GM19467 (cell line): ENCODE results near the gene PRR30.

Experiments
- ATAC-seq: cut with Tn5 transposase; IDR thresholded peaks from one replicate; pipeline ENCODE4 v1.9.1; 2021; ENCODE audit warnings: mild to moderate bottlenecking, moderate library complexity; ENCODE audit not compliant: unreplicated experiment

Gene PRR30

GRCh38 chr2:27155069-27155520 lies 15.9 kb upstream of the PRR30 start:
- ATAC-seq, result no peak

GRCh38 chr2:27154488-27154887 lies 15.3 kb upstream of the PRR30 start:
- ATAC-seq, result no peak

DNA sequence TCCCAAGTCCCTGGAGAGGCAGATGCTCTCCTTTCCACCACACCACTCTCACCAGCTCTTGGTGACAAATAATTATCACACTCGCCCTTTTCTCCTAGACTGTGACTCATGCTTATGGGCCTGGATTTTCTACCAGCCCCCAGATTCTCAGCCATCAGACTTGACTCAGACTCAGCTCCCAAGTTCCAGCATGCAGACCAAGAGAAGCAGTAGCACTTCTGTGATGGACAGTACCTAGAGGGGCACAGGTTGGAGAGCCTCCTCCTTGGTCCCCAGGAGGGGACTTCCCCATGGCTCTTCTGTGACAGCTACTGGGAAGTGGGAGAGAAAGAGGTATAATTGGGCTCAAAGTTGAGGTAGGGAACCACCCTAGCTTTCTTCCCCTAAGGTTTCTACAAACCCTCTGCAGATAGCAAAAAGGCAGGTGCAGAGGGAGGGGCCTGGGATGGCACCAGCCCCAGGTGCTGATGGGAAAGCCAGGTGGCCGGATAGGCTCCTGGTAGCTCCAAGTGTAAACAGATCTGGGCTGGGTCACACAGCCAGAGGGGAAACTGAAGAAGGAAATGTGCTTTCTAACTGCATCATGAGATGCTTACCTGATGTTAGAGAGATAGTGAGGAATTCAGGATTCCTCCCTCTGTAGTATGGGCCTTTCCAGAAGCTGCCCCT lies 13.7 kb upstream of the PRR30 start:
- no peak for ATAC-seq

GRCh38 chr2:27152102-27152795 lies 13.0 kb upstream of the PRR30 start:
- ATAC-seq, result no peak

DNA sequence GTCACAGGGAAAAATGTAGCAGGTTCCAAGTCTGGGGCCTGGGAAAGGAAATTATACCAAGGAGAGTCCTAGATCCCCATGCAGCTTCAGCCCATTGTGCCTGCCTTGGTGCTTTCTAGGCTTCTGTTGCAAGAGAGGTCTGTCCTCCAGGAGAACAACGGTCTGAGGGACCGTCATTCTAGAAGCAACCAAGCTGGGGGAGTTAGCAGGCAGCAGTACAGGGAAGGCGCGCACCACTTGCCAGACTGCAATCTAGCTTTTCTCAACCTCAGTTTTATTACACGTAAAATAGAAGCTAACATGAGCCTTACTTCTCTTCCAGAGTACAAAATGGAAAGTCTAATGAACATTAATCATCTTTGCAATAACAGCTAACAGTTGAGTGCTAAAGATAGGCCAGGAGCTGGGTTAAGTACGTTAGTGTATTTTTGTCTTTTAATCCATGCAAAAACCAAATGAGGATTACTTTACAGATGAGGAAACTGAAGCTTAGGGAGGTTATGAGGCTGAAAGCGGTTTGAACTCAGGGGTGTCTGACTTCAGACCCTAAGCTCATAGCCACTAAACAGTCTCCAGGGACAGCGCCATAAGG lies 11.5 kb upstream of the PRR30 start:
- no peak for ATAC-seq

GRCh38 chr2:27149570-27150405 lies 10.6 kb upstream of the PRR30 start:
- no peak for ATAC-seq

GRCh38 chr2:27148801-27149439 lies 9.7 kb upstream of the PRR30 start, which contains the start of gene TCF23:
Gene TCF23 (plus strand): TSS chr2:27149004. CDS start chr2:27149134, 130 bp downstream.
- ATAC-seq, result no peak

DNA sequence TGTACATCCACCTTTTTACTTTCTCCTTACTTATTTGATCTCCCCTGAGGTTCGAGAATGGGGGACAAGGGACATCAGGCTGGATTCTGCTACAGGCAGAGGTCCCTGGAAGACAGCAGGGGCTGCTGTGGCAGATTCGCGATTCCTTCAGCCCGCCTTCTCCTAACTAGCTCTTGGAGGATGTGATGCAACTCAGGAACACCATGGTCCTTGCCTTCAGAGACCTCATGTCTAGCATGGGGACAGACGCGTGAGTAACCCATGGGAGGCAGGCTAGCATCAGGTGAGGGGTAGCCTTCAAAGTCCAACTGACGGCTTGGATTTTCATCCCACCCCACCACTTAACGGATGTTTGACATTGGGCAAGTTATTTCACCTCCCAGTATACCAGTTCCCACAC lies 8.7 kb upstream of the PRR30 start:
- ATAC-seq, result no peak

GRCh38 chr2:27145682-27146081 lies 6.5 kb upstream of the PRR30 start:
- ATAC-seq, result no peak

DNA sequence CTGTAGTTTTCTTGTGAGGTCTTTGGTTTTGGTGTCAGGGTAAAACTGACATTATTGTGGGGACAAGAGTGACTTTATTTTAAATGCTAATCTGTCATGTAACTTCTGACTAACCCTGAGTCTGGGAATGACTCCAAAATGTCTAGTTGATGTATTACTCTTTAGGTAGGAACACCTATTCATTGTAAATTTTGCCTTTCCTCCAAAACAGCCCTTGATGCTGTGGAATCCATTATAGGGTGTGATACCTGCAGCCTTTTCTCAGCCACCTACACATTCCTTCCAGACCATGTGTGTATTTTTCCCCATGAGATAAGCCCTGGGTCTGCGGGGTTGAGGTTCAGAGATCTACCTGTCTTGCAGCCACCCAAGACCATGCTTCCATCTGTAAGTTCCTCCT lies 4.1 kb upstream of the PRR30 start:
- ATAC-seq, result no peak

DNA sequence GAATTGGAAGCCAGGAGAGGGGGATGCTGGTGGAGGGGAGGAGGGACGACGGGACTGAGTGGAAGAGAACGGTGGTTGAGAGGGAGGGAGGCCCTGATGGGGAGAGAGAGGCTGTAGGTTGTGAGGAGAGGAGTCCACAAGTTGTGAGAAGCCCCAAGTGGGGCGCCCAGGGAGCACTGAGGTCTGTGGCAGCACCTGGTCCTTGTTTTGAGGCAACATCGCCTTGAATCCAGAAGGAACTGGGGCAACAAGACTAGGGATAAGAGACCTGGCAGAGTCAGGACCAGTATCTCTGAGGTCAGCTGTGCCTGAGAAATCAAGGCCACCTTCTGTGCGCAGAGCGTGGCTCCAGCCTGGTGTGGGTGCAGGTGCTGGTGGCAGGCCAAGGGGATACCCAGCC lies 1.1 kb downstream of the PRR30 start:
- ATAC-seq, result no peak

GRCh38 chr2:27137322-27137935 lies 1.8 kb downstream of the PRR30 start:
- ATAC-seq, result no peak

- no peak for ATAC-seq
Measured at GRCh38 chr2:27136751-27137150, 2.5 kb downstream of the PRR30 start.

DNA sequence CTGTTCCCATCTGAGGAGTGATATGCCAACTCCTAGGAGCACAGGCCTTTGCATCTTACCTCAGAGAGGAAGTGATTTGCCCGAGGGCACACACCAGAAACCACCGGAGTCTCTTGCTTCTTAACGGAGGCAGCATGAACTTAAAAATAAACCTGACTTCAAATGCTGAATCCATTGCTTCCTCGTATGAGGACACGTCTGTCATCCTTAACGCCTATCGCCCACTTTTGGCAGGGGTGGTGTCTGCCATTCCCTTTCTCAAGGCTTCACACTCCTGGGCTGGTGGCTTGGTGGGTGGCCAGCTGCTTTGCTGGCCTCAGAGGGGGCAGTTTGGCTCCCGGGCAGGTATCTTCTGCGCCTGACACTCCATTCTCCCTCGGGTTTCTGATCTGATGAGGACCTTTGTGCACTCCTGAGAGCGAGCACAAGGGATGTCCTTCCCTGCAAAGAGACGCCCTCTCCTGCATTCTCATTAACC lies 3.7 kb downstream of the PRR30 start:
- ATAC-seq, result no peak

DNA sequence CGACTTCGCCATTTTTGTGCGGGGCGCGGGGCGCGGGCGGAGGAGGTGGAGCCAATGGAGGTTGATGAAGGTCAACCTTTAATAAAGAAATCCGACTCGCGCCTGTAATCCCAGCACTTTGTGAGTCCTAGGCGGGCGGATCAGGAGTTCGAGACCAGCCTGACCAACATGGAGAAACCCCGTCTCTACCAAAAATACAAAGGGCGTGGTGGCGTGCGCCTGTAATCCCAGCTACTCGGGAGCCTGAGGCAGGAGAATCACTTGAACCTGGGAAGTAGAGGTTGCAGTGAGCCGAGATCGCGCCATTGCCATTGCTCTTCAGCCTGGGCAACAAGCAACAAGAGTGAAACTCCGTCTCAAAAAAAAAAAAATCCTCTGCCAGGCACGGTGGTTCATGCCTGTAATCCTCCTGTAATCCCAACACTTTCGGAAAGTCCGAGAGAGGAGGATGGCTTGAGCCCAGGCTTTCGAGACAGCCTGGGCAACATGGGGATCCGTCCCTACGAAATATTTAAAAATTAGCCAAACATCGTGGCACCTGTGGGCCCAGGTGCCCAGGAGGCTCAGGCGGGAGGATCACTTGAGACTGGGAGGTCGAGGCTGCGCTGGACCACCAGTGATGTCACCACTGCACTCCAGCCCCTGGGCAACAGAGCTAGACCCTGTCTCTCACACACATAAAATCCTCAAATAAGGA lies 4.3 kb downstream of the PRR30 start:
- no peak for ATAC-seq

GRCh38 chr2:27133905-27134780 lies 5.1 kb downstream of the PRR30 start, which contains the start of gene PREB:
Gene PREB (minus strand): TSS chr2:27134636. CDS start chr2:27134421, 215 bp downstream.
- peak; percentile 83 for ATAC-seq

DNA sequence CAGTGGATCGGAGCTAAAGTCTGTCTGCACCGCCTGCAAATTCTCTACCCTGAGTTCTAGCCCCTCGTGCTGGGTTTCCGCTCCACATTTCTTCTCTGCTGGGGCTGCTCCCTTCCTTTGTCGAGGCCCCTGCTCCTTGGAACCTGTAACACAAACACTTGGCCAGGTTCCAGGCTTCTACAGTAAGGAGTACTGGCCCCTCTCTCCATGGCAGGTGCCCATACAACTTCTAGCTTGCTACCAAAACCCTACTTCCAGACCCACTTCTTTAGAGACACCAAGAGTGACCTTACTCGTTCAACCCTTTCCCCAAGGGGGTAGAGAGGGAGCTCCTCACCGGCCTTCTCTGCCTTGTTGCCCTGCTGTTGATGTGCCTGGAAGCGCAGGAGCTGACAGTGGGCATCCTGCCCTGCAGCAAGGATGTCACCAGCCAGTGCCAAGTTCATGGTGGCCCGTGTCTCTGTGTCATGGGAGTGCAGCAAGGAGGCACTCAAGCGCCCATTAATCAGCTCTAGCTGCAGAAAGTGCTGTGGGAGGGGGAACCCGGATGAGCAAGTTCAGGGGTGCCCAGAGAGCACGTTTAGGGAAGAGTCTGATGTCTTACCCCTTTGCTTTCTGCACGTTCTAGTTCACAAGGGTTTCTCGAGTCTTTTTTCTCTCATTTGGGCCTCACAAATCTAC lies 5.9 kb downstream of the PRR30 start:
- no peak for ATAC-seq

GRCh38 chr2:27131429-27131828 lies 7.8 kb downstream of the PRR30 start:
- no peak for ATAC-seq
